Hepatocyte (in vitro differentiated cells): ENCODE data around the gene TNFSF15.

Source experiments
- EZH2 ChIP-seq: fragments of 200-600 bp; sonication (generic); IDR thresholded peaks from 2 replicates; pipeline ENCODE4 v1.6.1; 2016; ENCODE audit warnings: antibody characterized with exemption, mild to moderate bottlenecking, borderline replicate concordance
- TF ChIP-seq, protein P1 (sequence below): fragments of 200-600 bp; sonication (generic); IDR thresholded peaks from 2 replicates; pipeline ENCODE4 v1.5.1; 2016; ENCODE audit warnings: antibody characterized with exemption, mild to moderate bottlenecking; ENCODE audit not compliant: poor library complexity

GRCh38 chr9:114844766-114845165 lies 38.9 kb upstream of the TNFSF15 start:
- TF ChIP-seq, protein P1, sequence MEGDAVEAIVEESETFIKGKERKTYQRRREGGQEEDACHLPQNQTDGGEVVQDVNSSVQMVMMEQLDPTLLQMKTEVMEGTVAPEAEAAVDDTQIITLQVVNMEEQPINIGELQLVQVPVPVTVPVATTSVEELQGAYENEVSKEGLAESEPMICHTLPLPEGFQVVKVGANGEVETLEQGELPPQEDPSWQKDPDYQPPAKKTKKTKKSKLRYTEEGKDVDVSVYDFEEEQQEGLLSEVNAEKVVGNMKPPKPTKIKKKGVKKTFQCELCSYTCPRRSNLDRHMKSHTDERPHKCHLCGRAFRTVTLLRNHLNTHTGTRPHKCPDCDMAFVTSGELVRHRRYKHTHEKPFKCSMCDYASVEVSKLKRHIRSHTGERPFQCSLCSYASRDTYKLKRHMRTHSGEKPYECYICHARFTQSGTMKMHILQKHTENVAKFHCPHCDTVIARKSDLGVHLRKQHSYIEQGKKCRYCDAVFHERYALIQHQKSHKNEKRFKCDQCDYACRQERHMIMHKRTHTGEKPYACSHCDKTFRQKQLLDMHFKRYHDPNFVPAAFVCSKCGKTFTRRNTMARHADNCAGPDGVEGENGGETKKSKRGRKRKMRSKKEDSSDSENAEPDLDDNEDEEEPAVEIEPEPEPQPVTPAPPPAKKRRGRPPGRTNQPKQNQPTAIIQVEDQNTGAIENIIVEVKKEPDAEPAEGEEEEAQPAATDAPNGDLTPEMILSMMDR: no peak
- TF ChIP-seq EZH2: no peak
